CD4-positive, alpha-beta T cell treated with Interleukin-4 for 4 hours (primary cell): ENCODE results near the gene CST2.
"Not testable (repeated sequence)": the region's sequence is repeated elsewhere in the genome, so short reads cannot be mapped to it uniquely, and the experiment has no call there.

Experiments used
- DNase-seq: peaks from one replicate; pipeline ENCODE4 v3.0.0-alpha.2; 2020

The CST2 gene

GRCh38 chr20:23800865-23801264 lies 25.7 kb downstream of the CST2 start:
- no peak for DNase-seq

GRCh38 chr20:23799216-23799847 lies 27.2 kb downstream of the CST2 start:
- DNase-seq = peak; percentile 12

GRCh38 chr20:23795526-23795925 lies 31.0 kb downstream of the CST2 start:
- DNase-seq = no peak

- no peak for DNase-seq
These were observed 31.7 kb downstream of the CST2 start for GRCh38 chr20:23794841-23795240.

GRCh38 chr20:23794065-23794464 lies 32.5 kb downstream of the CST2 start:
- no peak for DNase-seq

GRCh38 chr20:23783447-23783846 lies 43.1 kb downstream of the CST2 start:
- DNase-seq = no peak

- DNase-seq = no peak
These were observed 44.1 kb downstream of the CST2 start for GRCh38 chr20:23782366-23782983.

- not testable (repeated sequence) for DNase-seq
These were observed 47.9 kb downstream of the CST2 start for GRCh38 chr20:23778676-23779075.

- not testable (repeated sequence) for DNase-seq
These were observed 49.1 kb downstream of the CST2 start for GRCh38 chr20:23777380-23777779.

- DNase-seq = no peak
These were observed 50.3 kb downstream of the CST2 start for GRCh38 chr20:23776067-23776771.

GRCh38 chr20:23774081-23774480 lies 52.4 kb downstream of the CST2 start:
- DNase-seq = no peak
